Sigmoid colon (tissue), 4 donors: ENCODE measurements around the gene TNFRSF18.

Experiments
- EP300 ChIP-seq, 4 donors: sonication (generic); formaldehyde crosslinking; IDR thresholded peaks; one replicate each; pipeline ENCODE4 v1.6.1; 2017; ENCODE audit warnings: antibody characterized with exemption in 4 of 4
- POLR2A ChIP-seq, 2 donors: fragments of 450-650 bp; IDR thresholded peaks; one replicate each; pipeline ENCODE4 v1.6.1; 2016; ENCODE audit warnings: antibody characterized with exemption in 2 of 2, mild to moderate bottlenecking in 2 of 2, moderate library complexity in 2 of 2
- POLR2AphosphoS5 ChIP-seq, 4 donors: sonication (generic); formaldehyde crosslinking; IDR thresholded peaks; one replicate each; pipeline ENCODE4 v1.6.1; 2017; ENCODE audit warnings: antibody characterized with exemption in 4 of 4
- TF ChIP-seq, protein P1 (sequence below), 4 experiments: fragments of 450-650 bp in 3 of 4; fragments of 200-600 bp in 1 of 4; IDR thresholded peaks; one replicate each; pipeline ENCODE4 v1.5.1; 2016 to 2019; ENCODE audit warnings: antibody characterized with exemption in 4 of 4, mild to moderate bottlenecking in 3 of 4, moderate library complexity in 2 of 4

DNA sequence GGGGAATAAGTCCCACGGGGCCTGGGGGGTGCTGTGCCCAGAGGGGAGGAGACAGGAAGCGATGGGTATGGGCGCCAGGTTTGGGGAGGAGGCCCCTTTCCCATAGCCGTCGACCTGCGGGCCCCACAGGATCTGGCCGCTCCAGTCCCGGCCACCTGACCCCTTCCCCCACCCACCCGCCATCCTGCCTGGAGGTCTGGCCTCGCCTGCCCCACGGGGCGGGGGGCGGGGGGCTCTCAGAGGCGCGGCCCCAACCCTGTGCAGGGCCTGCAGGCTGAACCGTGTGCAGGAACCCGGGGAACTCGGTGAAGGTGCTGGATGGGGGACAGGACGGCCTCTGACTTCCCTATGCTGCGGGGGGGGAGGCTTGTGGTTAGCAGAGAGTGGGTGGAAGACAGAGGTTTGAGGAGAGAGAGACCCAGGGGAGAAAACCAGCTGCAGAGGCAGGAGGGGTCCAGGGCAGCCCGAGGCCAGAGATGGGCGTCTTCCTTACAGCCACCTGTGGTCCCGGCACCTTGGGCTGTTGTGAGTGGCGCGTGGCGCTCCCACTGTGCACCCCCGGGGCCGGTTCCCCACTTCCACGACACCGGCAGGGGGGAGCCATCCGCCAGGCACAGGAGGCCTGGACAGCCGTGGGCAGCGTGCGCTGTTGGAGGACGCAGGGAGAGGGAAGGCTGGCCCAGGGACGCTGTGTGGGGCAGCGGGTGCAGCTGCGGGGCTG lies 2.5 kb upstream of the TNFRSF18 start:
- TF ChIP-seq POLR2A (IDR thresholded peaks at IDR 0.05) (no peak), EP300 (IDR thresholded peaks at IDR 0.05) (no peak), POLR2AphosphoS5 (IDR thresholded peaks at IDR 0.05) (no peak)
- TF ChIP-seq, protein P1, sequence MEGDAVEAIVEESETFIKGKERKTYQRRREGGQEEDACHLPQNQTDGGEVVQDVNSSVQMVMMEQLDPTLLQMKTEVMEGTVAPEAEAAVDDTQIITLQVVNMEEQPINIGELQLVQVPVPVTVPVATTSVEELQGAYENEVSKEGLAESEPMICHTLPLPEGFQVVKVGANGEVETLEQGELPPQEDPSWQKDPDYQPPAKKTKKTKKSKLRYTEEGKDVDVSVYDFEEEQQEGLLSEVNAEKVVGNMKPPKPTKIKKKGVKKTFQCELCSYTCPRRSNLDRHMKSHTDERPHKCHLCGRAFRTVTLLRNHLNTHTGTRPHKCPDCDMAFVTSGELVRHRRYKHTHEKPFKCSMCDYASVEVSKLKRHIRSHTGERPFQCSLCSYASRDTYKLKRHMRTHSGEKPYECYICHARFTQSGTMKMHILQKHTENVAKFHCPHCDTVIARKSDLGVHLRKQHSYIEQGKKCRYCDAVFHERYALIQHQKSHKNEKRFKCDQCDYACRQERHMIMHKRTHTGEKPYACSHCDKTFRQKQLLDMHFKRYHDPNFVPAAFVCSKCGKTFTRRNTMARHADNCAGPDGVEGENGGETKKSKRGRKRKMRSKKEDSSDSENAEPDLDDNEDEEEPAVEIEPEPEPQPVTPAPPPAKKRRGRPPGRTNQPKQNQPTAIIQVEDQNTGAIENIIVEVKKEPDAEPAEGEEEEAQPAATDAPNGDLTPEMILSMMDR (IDR thresholded peaks at IDR 0.05): no peak
